ENCODE results near the gene SPG7.

- TF ChIP-seq REST (IDR thresholded peaks at IDR 0.05; ENCODE audit: insufficient read depth in 1 of 2, low read depth in 2 of 2, low read length in 1 of 2) (no peak), CTCF (IDR thresholded peaks at IDR 0.05) (no peak)
Measured at GRCh38 chr16:89604764-89605163, 96.6 kb downstream of the SPG7 start.
